Type B pancreatic cell (in vitro differentiated cells): ENCODE results near the gene ZSCAN10. TPM values are rescaled to one million over a fixed set of nuclear protein-coding genes. Genes with fewer than 3 reads are reported as not detected.

ENCODE experiments used
- DNase-seq: peaks from one replicate; pipeline ENCODE4 v3.0.0; 2021; ENCODE audit warnings: mixed read lengths; ENCODE audit not compliant: unreplicated experiment; ENCODE audit errors: extremely low spot score
- H3K27ac Mint-ChIP-seq: 2 replicates; pipeline ENCODE4 v1.8.0; 2021; ENCODE audit warnings: mild to moderate bottlenecking, mixed read lengths
- H3K27me3 Mint-ChIP-seq: 2 replicates; pipeline ENCODE4 v1.8.0; 2021; ENCODE audit warnings: mixed read lengths
- H3K36me3 Mint-ChIP-seq: 2 replicates; pipeline ENCODE4 v1.8.0; 2021; ENCODE audit warnings: mixed read lengths
- H3K4me1 Mint-ChIP-seq: one replicate; pipeline ENCODE4 v1.8.0; 2021; ENCODE audit warnings: mixed read lengths; ENCODE audit not compliant: unreplicated experiment
- H3K4me3 Mint-ChIP-seq: 2 replicates; pipeline ENCODE4 v1.8.0; 2021; ENCODE audit warnings: mild to moderate bottlenecking, mixed read lengths
- H3K9me3 Mint-ChIP-seq: 2 replicates; pipeline ENCODE4 v1.8.0; 2021; ENCODE audit warnings: mixed read lengths
- CTCF ChIP-seq: fragments of 200-600 bp; sonication (generic); conservative IDR thresholded peaks from 2 replicates; pipeline ENCODE4 v1.5.0; 2021; ENCODE audit warnings: antibody characterized with exemption, mild to moderate bottlenecking
- total RNA-seq: library from RNA; stranded (reverse); gene quantifications from 2 replicates; pipeline ENCODE4 v1.2.1, GENCODE V29; 2021; ENCODE audit warnings: low replicate concordance

ZSCAN10 gene
- total RNA-seq, 1 donor from 2014 or later = not detected

GRCh38 chr16:3121851-3122467 is 22.9 kb upstream of the ZSCAN10 start:
- peaks cover 3% of the 10 kb centered on the region for H3K36me3 Mint-ChIP-seq
- no peak overlapping the region for H3K4me3 Mint-ChIP-seq
- peaks cover 5% of the 10 kb centered on the region for H3K4me1 Mint-ChIP-seq
- no peaks in the 10 kb centered on the region for H3K27me3 Mint-ChIP-seq
- TF ChIP-seq CTCF = no peak
- H3K9me3 Mint-ChIP-seq = no peaks in the 10 kb centered on the region
- H3K27ac Mint-ChIP-seq = no peak overlapping the region
- DNase-seq = no peak

- no peak for TF ChIP-seq CTCF
- H3K4me3 Mint-ChIP-seq = no peak overlapping the region
- H3K36me3 Mint-ChIP-seq = peaks cover 2% of the 10 kb centered on the region
- no peak for DNase-seq
- H3K27me3 Mint-ChIP-seq = no peaks in the 10 kb centered on the region
- peaks cover 5% of the 10 kb centered on the region for H3K4me1 Mint-ChIP-seq
- no peaks in the 10 kb centered on the region for H3K9me3 Mint-ChIP-seq
- H3K27ac Mint-ChIP-seq = no peak overlapping the region
These were observed 21.3 kb upstream of the ZSCAN10 start for GRCh38 chr16:3120435-3120834.

DNA sequence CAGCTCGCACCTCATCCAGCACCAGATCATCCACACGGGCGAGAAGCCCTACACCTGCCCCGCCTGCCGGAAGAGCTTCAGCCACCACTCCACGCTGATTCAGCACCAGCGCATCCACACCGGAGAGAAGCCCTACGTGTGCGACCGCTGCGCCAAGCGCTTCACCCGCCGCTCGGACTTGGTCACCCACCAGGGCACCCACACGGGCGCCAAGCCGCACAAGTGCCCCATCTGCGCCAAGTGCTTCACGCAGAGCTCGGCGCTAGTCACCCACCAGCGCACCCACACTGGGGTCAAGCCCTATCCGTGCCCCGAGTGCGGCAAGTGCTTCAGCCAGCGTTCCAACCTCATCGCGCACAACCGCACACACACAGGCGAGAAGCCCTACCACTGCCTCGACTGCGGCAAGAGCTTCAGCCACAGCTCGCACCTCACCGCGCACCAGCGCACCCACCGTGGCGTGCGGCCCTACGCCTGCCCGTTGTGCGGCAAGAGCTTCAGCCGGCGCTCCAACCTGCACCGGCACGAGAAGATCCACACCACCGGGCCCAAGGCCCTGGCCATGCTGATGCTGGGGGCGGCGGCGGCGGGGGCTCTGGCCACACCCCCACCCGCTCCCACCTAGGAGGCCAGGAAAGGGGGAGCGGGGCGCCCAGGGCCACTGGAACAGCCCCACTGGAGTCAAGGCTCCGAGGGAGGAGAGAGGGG is 20.8 kb upstream of the ZSCAN10 start:
- no peak overlapping the region for H3K27ac Mint-ChIP-seq
- no peaks in the 10 kb centered on the region for H3K36me3 Mint-ChIP-seq
- TF ChIP-seq CTCF = no peak
- no peak for DNase-seq
- no peak overlapping the region for H3K4me3 Mint-ChIP-seq
- no peaks in the 10 kb centered on the region for H3K9me3 Mint-ChIP-seq
- H3K27me3 Mint-ChIP-seq = no peaks in the 10 kb centered on the region
- H3K4me1 Mint-ChIP-seq = peaks cover 5% of the 10 kb centered on the region

DNA sequence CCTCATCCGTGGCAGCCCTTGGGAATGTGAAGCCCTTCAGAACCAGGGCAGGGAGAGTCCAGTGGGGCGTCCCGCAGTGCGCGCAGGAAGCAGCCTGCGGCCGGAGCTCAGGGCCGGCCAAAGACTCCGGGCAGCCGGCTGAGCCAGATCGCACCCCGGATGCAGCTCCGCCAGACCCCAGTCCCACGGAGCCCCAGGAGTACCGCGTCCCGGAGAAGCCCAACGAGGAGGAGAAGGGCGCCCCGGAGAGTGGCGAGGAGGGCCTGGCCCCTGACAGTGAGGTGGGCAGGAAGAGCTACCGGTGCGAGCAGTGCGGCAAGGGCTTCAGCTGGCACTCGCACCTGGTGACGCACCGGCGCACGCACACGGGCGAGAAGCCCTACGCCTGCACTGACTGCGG is 20.2 kb upstream of the ZSCAN10 start:
- no peaks in the 10 kb centered on the region for H3K36me3 Mint-ChIP-seq
- H3K27me3 Mint-ChIP-seq = no peaks in the 10 kb centered on the region
- no peak overlapping the region for H3K27ac Mint-ChIP-seq
- no peak for TF ChIP-seq CTCF
- H3K4me1 Mint-ChIP-seq = peaks cover 9% of the 10 kb centered on the region
- H3K9me3 Mint-ChIP-seq = no peaks in the 10 kb centered on the region
- H3K4me3 Mint-ChIP-seq = no peak overlapping the region
- DNase-seq = no peak

DNA sequence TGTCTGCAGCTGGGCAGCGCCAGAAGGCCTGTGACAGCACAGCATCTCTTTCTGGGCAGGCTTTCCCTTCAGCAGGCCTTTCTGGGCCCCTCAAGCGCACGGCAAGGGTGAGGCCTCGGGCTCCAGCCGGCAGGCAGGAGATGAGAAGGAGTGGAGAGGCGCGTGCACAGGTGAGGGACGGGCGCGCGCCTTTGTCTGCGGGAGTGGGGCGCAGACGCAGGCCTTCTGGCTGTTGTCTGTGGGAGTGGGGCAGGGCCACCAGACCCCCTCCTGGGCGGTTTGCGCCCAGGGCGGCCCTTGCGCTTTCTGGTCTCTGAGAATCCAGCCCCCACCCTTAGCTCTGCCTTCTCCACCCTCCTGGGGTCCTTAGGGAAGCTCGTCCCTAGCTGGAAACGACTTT is 19.8 kb upstream of the ZSCAN10 start:
- no peak overlapping the region for H3K27ac Mint-ChIP-seq
- no peaks in the 10 kb centered on the region for H3K9me3 Mint-ChIP-seq
- DNase-seq = no peak
- no peaks in the 10 kb centered on the region for H3K27me3 Mint-ChIP-seq
- TF ChIP-seq CTCF = no peak
- no peaks in the 10 kb centered on the region for H3K36me3 Mint-ChIP-seq
- no peak overlapping the region for H3K4me3 Mint-ChIP-seq
- peaks cover 10% of the 10 kb centered on the region for H3K4me1 Mint-ChIP-seq
